ENCODE results near the gene CCIN.
"Not testable (repeated sequence)": the region's sequence is repeated elsewhere in the genome, so short reads cannot be mapped to it uniquely, and the experiment has no call there.

CCIN gene

DNA sequence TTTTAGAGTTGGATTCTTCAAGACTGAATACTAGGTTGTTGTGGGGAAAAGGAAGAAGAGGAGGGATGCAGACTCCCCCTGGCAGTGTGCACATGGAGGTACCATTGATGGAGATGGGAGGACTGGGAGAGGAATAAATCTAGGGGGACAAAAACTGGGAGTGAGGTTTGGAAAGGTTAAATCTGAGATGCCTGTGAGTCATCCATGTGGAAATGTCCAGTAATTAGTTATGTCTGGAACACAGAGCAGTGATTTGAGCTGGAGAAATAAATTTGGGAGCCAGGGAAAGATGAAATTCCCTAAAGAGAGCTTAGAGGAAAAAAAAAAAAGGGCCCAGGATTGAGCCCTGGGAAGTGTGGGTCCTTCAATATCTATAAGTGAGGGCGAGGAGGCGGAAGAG, 8.0 kb upstream of the CCIN start:
- TF ChIP-seq POLR2A (IDR thresholded peaks at IDR 0.05; ENCODE audit: low read depth, low read length), result no peak
- no peak for DNase-seq (ENCODE audit: insufficient read length, low spot score)
- FAIRE-seq, result no peak

DNA sequence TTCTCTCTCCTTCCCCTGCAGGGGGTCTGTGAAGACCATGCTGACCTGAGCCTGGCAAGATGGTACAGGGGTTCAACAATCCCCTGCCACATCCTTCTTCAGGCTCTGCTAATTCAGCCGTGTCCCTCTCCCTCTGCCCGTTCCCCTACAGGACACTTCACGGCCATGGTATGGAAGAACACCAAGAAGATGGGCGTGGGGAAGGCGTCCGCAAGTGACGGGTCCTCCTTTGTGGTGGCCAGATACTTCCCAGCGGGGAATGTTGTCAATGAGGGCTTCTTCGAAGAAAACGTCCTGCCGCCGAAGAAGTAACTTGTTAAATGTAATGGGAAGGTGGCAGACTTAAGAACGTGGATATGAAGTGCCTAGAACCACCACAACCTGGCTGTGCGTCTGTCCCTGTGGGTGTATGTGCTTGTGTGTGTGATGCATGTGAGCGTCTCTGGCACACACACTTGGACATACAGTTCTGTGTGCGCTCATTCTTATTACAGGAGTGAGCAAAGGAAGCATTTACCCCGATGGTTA, 6.9 kb upstream of the CCIN start:
- FAIRE-seq, result no peak
- DNase-seq (ENCODE audit: insufficient read length, low spot score), result no peak
- TF ChIP-seq POLR2A (IDR thresholded peaks at IDR 0.05; ENCODE audit: low read depth, low read length), result no peak

DNA sequence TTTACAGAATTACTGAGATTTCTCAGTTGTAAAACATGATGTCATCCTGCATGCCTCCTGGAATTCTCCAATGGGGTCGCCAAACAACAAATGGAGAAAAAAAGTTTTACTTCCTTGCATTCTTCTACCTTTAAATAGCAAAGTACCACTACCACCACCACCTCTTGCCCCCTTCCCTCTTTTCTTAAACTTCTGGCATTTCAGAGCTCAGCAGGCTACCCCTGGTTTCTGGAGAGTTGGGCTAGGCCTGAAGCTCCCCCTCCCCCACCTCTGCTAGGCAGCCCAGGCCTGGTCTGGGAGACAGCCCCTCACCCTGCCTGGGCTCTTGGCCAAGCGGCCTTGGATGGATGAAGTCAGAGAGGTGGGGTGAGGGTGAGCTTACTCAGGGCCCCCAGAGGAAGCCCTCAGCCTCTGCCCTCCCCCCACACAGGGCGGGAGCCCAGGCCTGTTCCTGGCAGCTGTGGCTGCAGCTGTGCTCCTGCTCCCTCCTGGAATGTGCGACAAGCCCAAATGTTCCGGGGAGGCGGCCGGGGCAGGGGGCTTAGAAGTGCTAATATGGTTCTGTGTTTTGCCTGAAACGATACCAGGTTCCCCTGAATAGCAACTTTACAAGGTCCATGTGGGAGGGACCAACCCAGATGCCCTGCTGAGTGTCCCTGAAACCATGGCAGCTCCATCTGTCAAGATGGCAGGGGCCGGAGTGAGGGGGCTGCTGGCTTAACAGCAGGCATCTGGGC, 6.0 kb upstream of the CCIN start:
- FAIRE-seq (no peak), DNase-seq (ENCODE audit: insufficient read length, low spot score) (no peak)
- no peak for TF ChIP-seq POLR2A (IDR thresholded peaks at IDR 0.05; ENCODE audit: low read depth, low read length)

DNA sequence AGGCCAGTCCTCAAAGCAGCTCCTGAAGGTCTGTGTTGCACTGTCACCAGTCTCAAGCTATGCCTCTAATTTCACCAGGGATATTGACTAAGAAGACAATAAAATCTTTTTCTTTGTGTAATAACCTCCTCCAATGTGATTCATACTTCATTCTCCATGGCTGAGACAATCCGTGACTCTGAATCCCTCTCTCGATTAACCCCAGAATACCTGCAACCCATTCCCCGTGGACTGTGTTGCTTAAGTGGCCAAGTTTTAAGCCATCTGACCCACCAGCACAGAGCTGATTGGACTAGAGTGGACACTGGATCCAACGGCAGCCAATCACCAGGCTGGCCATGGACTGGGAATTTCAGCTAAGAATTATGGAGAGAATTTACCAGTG, 5.4 kb upstream of the CCIN start:
- DNase-seq (ENCODE audit: insufficient read length, low spot score) (no peak), FAIRE-seq (no peak)
- TF ChIP-seq POLR2A (IDR thresholded peaks at IDR 0.05; ENCODE audit: low read depth, low read length), result no peak

DNA sequence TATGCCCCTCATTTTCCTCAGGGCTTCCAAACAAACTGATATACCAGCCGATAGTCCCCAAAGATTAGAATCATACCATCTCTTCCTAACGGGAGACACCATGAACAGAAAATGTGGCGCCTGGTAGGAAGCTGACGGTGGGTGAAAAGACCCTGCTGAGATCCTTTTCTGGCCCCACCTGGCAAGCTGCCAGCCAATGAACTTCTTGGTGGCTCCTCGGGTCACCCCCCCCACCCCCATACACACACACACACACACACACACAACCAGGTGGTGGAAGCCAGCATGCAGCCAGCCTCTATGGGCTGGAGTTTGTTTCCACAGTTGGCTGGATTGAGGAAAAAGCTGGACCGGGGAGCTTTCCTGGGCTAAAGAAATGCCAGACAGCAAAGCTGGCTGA, 4.8 kb upstream of the CCIN start:
- no peak for DNase-seq (ENCODE audit: insufficient read length, low spot score)
- no peak for FAIRE-seq
- no peak for TF ChIP-seq POLR2A (IDR thresholded peaks at IDR 0.05; ENCODE audit: low read depth, low read length)

DNA sequence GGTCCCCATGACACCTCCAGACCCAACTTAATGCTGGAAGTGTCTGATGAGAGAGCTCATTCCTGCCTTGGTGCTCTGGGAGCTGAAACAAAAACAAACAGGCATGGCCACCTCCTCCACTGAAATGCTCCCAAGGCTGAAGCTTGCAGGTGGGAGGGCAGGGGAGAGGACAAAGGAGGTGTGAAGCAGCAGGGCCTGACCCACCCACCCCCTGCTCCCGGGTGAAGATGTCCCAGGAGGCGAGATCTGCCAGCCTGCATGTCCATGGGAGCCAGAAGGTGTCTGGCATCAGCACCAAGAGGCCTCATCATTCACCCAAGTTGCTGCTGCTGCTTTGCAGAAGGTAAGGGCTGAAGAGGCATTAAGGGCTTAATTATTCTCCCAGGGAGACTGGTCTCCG, 4.2 kb upstream of the CCIN start:
- TF ChIP-seq POLR2A (IDR thresholded peaks at IDR 0.05; ENCODE audit: low read depth, low read length), result no peak
- DNase-seq (ENCODE audit: insufficient read length, low spot score), result no peak
- FAIRE-seq, result no peak

DNA sequence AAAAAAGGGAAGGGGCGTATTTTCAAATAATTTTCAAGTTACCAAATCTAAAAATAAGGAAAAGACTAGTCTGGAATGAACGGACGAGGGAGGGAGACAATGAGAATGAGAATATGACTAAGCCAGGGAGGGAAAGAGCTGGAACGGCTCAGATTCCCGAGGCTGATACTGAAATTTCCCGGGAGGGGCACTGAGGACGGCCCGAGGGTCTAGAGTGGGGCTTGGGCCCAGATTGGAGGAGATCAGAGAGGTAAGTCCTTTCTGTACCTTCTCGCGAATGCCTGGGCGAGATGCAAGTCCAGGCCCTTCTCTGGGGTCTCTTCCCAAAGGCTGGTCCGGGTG, 3.4 kb upstream of the CCIN start:
- no peak for TF ChIP-seq POLR2A (IDR thresholded peaks at IDR 0.05; ENCODE audit: low read depth, low read length)
- DNase-seq (ENCODE audit: insufficient read length, low spot score) (no peak), FAIRE-seq (no peak)

DNA sequence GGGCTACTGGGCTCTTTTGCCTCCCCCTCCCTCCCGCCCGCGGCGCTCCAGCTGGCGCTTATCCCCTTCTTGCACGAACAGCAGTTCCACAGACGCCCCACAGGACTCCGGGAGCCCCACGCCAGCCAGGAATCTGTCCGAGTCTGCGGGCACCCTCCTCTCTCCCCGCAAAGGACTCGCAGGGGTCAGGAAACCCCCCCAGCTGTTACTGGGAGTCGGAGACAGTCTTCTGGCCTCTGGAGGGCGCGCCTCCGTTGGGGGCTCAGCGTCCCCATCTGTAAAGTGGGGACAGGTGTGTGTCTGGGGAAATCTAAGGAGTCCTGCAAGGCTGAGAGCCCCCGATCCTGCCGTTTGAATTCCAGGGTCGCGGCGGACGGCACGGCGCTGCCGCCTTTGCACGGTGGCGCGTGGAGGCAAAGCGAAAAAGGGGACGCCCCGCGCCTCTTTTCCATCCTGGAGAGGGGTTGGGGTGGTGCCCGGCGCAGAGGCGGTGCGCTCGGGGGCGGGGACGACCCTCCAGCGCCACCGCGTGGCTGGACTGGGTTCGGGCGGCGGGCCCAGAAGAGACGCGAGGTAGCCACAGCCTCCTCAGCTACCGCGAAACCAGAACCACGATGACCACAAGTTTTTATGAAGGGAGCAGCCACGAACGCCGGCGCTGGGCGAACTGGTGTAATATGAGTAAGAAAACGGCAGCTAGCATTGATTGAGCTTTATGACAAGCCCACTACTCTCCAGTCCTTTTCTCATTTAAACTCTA, 2.8 kb upstream of the CCIN start:
- no peak for TF ChIP-seq POLR2A (IDR thresholded peaks at IDR 0.05; ENCODE audit: low read depth, low read length)
- peak; percentile 62 for DNase-seq (ENCODE audit: insufficient read length, low spot score)
- no peak for FAIRE-seq

DNA sequence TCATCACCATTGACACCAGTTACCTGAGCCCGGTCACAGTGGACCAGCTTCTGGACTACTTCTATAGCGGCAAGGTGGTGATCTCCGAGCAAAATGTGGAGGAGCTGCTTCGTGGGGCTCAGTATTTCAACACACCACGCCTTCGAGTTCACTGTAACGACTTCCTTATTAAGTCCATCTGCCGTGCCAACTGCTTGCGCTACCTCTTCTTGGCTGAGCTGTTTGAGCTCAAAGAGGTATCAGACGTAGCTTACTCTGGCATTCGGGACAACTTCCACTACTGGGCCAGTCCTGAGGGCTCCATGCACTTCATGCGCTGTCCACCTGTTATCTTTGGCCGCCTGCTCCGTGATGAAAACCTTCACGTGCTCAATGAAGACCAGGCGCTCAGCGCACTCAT, 520 bp downstream of the CCIN start:
- DNase-seq (ENCODE audit: insufficient read length, low spot score) (no peak), FAIRE-seq (no peak)
- TF ChIP-seq POLR2A (IDR thresholded peaks at IDR 0.05; ENCODE audit: low read depth, low read length), result no peak

DNA sequence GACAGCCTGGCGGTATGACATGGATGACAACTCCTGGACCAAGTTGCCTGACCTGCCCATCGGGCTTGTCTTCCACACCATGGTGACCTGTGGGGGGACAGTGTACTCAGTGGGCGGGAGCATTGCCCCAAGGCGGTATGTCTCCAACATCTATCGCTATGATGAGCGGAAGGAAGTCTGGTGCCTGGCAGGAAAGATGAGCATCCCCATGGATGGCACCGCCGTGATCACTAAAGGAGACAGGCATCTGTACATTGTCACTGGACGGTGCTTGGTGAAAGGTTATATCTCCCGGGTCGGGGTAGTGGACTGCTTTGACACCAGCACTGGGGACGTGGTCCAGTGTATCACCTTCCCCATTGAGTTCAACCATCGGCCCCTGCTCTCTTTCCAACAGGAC, 1.3 kb downstream of the CCIN start:
- FAIRE-seq (no peak), DNase-seq (ENCODE audit: insufficient read length, low spot score) (no peak)
- TF ChIP-seq POLR2A (IDR thresholded peaks at IDR 0.05; ENCODE audit: low read depth, low read length), result no peak

DNA sequence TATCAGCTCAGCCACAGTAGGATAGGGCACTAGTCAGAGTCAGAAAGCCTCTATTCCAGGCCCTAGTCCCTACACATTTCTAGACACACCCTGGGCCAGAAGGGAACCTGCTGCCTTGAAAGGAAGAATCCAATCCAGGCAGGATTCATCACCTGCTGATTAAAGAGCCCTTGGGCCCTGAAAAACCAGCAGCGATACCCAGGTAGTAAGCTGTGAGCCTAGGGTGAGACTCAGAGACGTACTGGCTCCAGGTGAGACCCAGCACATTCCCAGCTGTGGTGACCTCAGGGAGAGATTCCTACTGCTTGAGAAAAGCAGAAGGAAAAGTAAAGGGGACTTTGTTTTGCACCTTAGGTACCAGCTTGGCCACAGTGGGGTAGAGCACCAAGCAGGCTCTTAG, 4.7 kb downstream of the CCIN start:
- TF ChIP-seq POLR2A (IDR thresholded peaks at IDR 0.05; ENCODE audit: low read depth, low read length), result no peak
- FAIRE-seq, result no peak

DNA sequence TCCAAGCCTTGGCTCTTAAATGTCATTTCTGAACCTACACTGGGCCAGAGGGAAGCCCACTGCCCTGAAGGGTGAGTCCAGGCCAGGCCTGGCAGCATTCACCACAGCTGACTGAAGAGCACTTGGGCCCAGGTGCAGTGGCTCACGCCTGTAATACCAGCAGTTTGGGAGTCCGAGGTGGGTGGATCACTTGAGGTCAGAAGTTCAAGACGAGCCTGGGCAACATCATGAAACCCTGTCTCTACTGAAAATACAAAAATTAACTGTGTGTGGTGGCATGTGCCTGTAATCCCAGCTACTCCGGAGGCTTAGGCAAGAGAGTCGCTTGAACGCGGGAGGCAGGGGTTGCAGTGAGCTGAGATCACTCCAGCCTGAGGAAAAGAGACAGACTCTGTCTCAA, 5.1 kb downstream of the CCIN start:
- DNase-seq (ENCODE audit: insufficient read length, low spot score) (no peak), FAIRE-seq (no peak)
- TF ChIP-seq POLR2A (IDR thresholded peaks at IDR 0.05; ENCODE audit: low read depth, low read length), result no peak

More for the DNA sequence above, 4.7 kb downstream of the CCIN start:
- no peak for DNase-seq (ENCODE audit: insufficient read length, low spot score)

DNA sequence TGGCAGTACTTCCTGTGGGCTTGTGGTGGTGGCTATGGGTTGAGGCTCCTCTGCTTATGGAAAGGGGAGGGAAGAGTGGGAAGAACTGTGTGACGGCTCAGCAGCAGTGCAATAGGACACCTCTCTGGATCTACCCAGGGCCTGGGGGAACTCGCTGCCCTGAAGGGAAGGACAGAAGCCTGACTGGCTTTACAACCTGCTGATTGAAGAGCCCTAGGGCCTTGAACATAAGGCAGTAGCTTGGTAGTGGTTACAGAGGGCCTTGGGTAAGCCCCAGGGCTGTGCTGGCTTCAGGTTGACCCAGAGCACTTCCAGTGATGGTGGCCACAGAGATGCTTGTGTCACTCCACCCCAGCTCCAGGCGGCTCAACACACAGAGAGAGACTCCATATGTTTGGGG, 5.5 kb downstream of the CCIN start:
- FAIRE-seq, result no peak
- TF ChIP-seq POLR2A (IDR thresholded peaks at IDR 0.05; ENCODE audit: low read depth, low read length), result no peak

DNA sequence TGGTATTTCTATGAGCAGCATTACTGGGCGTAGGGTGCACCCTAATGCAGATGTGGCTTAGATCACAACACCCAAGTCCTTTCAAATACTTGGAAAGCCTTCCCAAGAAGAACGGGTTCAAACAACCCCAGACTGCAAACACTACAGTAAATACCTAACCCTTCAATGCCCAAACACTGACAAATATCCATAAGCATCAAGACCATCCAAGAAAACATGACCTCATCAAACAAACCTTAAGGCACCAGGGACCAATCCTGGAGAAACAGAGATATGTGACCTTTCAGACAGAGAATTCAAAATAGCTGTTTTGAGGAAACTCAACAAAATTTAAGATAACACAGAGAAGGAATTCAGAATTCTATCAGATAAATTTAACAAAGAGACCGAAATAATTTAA, 6.0 kb downstream of the CCIN start:
- DNase-seq (ENCODE audit: insufficient read length, low spot score); FAIRE-seq: not testable (repeated sequence)

More for the DNA sequence above, 5.5 kb downstream of the CCIN start:
- no peak for DNase-seq (ENCODE audit: insufficient read length, low spot score)

DNA sequence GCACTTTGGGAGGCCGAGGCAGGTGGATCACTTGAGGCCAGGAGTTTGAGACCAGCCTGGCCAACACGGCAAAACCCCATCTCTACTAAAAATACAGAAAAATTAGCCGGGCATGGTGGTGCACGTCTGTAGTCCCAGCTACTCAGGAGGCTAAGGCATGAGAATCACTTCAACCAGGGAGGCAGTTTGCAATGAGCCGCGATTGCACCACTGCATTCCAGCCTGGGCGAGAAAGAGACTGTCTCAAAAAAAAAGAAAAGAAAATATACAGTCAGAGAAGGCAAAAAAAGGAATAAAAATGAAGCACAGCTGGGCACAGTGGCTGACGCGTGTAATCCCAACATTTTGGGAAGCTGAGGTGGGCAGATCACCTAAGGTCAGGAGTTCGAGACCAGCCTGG, 7.3 kb downstream of the CCIN start:
- DNase-seq (ENCODE audit: insufficient read length, low spot score); FAIRE-seq: not testable (repeated sequence)

Measured in H54 (cell line).